Hematopoietic multipotent progenitor cell treated with erythropoietin and hydrocortisone succinate and interleukin-3 and kit ligand, for 6 days (in vitro differentiated cells): ENCODE data around the gene OR14A16.

ENCODE experiments used
- DNase-seq: peaks from one replicate; pipeline ENCODE4 v3.0.0-alpha.2; 2015

OR14A16 gene

GRCh38 chr1:247824023-247824422 lies at the start of gene OR14A16:
TSS of gene OR14A16 (minus strand) at chr1:247824119. CDS start at chr1:247815729, 8,390 bp downstream.
- no peak for DNase-seq

- DNase-seq = no peak
Observed at GRCh38 chr1:247865416-247865815, 41.5 kb upstream of the OR14A16 start.

- DNase-seq = no peak
Observed at GRCh38 chr1:247864644-247865043, 40.7 kb upstream of the OR14A16 start.

- DNase-seq = no peak
Observed at GRCh38 chr1:247862756-247863155, 38.8 kb upstream of the OR14A16 start.

GRCh38 chr1:247857985-247858619 lies 34.2 kb upstream of the OR14A16 start:
- DNase-seq = peak; percentile 44

GRCh38 chr1:247857069-247857984 lies 33.4 kb upstream of the OR14A16 start, which contains the start of gene TRIM58:
TSS of gene TRIM58 (plus strand) at chr1:247857187. CDS start at chr1:247857247, 60 bp downstream.
- DNase-seq = peak; percentile 98

- peak; percentile 17 for DNase-seq
Observed at GRCh38 chr1:247855911-247856310, 32.0 kb upstream of the OR14A16 start.

GRCh38 chr1:247854899-247855545 lies 31.1 kb upstream of the OR14A16 start:
- DNase-seq = peak; percentile 97

GRCh38 chr1:247849616-247850015 lies 25.7 kb upstream of the OR14A16 start:
- no peak for DNase-seq

- DNase-seq = no peak
Observed at GRCh38 chr1:247848346-247848745, 24.4 kb upstream of the OR14A16 start.

GRCh38 chr1:247845693-247846017 lies 21.7 kb upstream of the OR14A16 start:
- no peak for DNase-seq

- no peak for DNase-seq
Observed at GRCh38 chr1:247845011-247845692, 21.2 kb upstream of the OR14A16 start.

GRCh38 chr1:247843411-247843810 lies 19.5 kb upstream of the OR14A16 start:
- no peak for DNase-seq

GRCh38 chr1:247841796-247842195 lies 17.9 kb upstream of the OR14A16 start, which contains the start of gene OR11L1:
TSS of gene OR11L1 (minus strand) at chr1:247841896. CDS start at chr1:247841896, 0 bp downstream.
- DNase-seq = no peak

- DNase-seq = peak; percentile 32
Observed at GRCh38 chr1:247840818-247841217, 16.9 kb upstream of the OR14A16 start.

GRCh38 chr1:247833601-247834000 lies 9.7 kb upstream of the OR14A16 start:
- peak; percentile 23 for DNase-seq

GRCh38 chr1:247829656-247830055 lies 5.7 kb upstream of the OR14A16 start:
- no peak for DNase-seq

- no peak for DNase-seq
Observed at GRCh38 chr1:247825362-247825761, 1.4 kb upstream of the OR14A16 start.

GRCh38 chr1:247822060-247822459 lies 1.9 kb downstream of the OR14A16 start:
- no peak for DNase-seq

GRCh38 chr1:247812637-247813036 lies 11.3 kb downstream of the OR14A16 start:
- DNase-seq = no peak

GRCh38 chr1:247797518-247797917 lies 26.4 kb downstream of the OR14A16 start:
- DNase-seq = no peak

GRCh38 chr1:247769603-247770002 lies 54.3 kb downstream of the OR14A16 start:
- no peak for DNase-seq
